AG04450 (cell line): ENCODE results near the gene TMEM242. TPM values are rescaled to one million over a fixed set of nuclear protein-coding genes. Genes with fewer than 3 reads are reported as not detected.

Experiments used
- CTCF ChIA-PET: fragments of 300-600, 350-600 bp; formaldehyde crosslinking; extraction: SDS; loops from one replicate; lab custom pipeline; 2022; ENCODE audit warnings: antibody characterized with exemption, inconsistent platforms; lab: Charles Lee
- POLR2A ChIA-PET: fragments of 350-600 bp; formaldehyde crosslinking; extraction: SDS; loops from one replicate; lab custom pipeline; 2021; ENCODE audit warnings: antibody characterized with exemption, inconsistent platforms; lab: Yijun Ruan, JAX
- DNase-seq: peaks from one replicate; pipeline ENCODE4 v3.0.0-alpha.2; 2011; ENCODE audit warnings: low read depth, low spot score
- H3K27ac ChIP-seq: one replicate; pipeline ENCODE4 v1.5.1; 2012; ENCODE audit warnings: low read depth, low read length, control low read depth
- H3K27me3 ChIP-seq: one replicate; pipeline ENCODE4 v1.6.0; 2012; ENCODE audit warnings: low read length; ENCODE audit not compliant: control insufficient read depth, insufficient read depth
- H3K4me3 ChIP-seq: 2 replicates; pipeline ENCODE4 v1.5.1; 2011; ENCODE audit warnings: mild to moderate bottlenecking, low read depth, low read length, control low read depth
- H3K9me3 ChIP-seq: 2 replicates; pipeline ENCODE4 v1.5.1; 2012; ENCODE audit warnings: low read length; ENCODE audit not compliant: control insufficient read depth, insufficient read depth
- polyA plus RNA-seq: library from polyadenylated mRNA; depleted of rRNA; stranded (reverse); fragments of >200 nt; gene quantifications from 2 replicates; pipeline ENCODE4 v1.2.3, GENCODE V29; 2011
- TF ChIP-seq, protein P1 (sequence below): IDR thresholded peaks from 2 replicates; pipeline ENCODE4 v1.5.1; 2011; ENCODE audit warnings: low read depth, low read length, control low read depth, inconsistent platforms

TMEM242 gene
- polyA plus RNA-seq, 1 experiment, result 8.6 TPM

DNA sequence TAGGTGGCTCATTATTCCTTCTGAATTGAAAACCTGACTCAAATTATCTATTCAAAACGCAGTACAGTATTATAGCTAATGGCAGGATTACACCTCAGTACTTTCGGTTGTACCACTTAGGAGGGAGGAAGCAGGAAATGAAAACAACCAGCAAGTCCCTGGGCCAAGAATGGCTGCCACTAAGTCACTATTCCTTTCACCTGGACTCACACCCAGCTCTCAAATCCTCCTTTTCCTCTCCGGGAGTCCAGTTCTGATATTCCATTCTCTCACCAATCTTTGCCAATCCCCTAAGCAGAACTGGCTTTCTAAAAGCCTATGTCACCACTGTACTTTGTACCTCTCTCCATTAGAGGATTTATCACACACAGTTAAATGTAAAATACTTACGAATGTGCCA is 20.6 kb downstream of the TMEM242 start:
- DNase-seq, result no peak
- CTCF ChIA-PET, result interaction anchor here (2.1 kb wide), 1 partner anchor 27 kb away, joined by 6 read pairs; no protein-coding TSS in a partner anchor
- Histone ChIP-seq H3K4me3 (no peak overlapping the region), H3K9me3 (peaks cover 4% of the 10 kb centered on the region; the same call in 1 of the 2 replicates), H3K27ac (no peak overlapping the region), H3K27me3 (no peaks in the 10 kb centered on the region)
- POLR2A ChIA-PET, result no interaction called here
- TF ChIP-seq, protein P1, sequence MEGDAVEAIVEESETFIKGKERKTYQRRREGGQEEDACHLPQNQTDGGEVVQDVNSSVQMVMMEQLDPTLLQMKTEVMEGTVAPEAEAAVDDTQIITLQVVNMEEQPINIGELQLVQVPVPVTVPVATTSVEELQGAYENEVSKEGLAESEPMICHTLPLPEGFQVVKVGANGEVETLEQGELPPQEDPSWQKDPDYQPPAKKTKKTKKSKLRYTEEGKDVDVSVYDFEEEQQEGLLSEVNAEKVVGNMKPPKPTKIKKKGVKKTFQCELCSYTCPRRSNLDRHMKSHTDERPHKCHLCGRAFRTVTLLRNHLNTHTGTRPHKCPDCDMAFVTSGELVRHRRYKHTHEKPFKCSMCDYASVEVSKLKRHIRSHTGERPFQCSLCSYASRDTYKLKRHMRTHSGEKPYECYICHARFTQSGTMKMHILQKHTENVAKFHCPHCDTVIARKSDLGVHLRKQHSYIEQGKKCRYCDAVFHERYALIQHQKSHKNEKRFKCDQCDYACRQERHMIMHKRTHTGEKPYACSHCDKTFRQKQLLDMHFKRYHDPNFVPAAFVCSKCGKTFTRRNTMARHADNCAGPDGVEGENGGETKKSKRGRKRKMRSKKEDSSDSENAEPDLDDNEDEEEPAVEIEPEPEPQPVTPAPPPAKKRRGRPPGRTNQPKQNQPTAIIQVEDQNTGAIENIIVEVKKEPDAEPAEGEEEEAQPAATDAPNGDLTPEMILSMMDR, result no peak

DNA sequence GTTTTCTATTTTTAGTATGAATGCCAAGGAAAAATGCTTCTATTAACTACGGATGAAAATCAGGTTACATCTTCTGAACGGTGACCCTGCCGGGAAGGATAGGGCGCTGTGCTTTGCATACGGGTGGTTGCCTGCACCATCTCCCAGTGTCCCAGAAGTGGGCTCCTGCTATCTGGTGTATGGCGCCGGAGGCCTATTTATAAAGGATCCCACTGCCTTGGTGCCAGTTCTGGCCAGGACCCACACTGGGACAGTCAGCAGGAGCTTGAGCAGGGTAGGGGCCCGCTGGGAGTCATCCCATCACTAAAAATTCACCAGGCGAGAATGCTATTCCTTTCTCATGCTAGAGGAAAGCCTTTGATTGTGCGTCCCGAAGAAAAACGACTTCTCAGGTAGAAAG is 22.9 kb downstream of the TMEM242 start:
- H3K4me3 ChIP-seq, result no peak overlapping the region
- TF ChIP-seq, protein P1, result no peak
- H3K27me3 ChIP-seq, result no peaks in the 10 kb centered on the region
- no peak for DNase-seq
- H3K9me3 ChIP-seq, result peaks cover 4% of the 10 kb centered on the region; the same call in 1 of the 2 replicates
- H3K27ac ChIP-seq, result no peak overlapping the region
- POLR2A ChIA-PET, result no interaction called here
- CTCF ChIA-PET, result interaction anchor here (0.6 kb wide), 1 partner anchor 25 kb away, joined by 3 read pairs; no protein-coding TSS in a partner anchor

DNA sequence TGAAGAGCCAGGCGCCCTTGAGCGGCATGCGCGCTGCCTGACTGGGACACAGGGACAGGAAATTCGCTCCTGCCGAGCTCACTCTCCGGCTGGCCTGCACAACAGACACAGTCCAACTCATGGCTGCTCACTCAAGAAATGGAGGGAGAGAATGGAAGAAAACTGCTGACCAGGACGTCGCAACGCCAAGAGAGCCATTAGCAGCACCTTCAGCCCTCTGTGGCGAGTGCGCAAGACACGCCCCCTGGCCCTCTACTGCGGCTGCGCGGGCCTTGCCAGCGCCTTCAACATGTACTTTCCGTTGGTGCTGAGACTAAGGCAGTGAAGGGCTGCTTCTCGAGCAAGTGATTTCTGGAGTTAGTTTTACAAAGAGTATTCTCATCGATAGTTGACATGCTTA is 23.3 kb downstream of the TMEM242 start:
- TF ChIP-seq, protein P1, result no peak
- ChIA-PET POLR2A (no interaction called here), CTCF (no interaction called here)
- Histone ChIP-seq H3K27ac (no peak overlapping the region), H3K9me3 (peaks cover 4% of the 10 kb centered on the region; the same call in 1 of the 2 replicates), H3K4me3 (no peak overlapping the region), H3K27me3 (no peaks in the 10 kb centered on the region)
- no peak for DNase-seq

DNA sequence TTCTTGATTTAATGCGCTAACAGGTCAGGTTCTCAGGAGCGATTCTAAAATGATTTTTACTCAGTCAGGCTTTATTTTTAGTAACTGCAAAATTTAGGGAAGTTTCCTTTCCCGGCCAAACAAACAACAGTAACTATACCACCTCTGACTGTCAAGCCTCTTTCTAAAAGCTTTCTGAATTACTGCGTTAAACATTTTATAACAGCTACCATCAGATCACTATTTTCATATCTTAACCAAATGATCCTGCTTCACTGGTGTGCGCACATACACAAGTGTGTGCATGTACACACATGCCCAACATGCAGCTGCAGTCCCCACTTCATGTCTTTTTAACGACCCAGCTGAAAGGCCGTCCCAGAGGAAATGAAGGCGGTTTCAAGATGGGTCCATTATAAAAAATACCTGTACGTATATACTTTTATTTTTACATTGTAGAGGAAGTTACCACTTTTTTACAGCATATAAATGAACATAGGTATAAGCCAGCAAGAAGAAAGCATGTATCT is 25.0 kb downstream of the TMEM242 start:
- DNase-seq, result no peak
- CTCF ChIA-PET, result interaction anchor here (2.4 kb wide), 1 partner anchor 23 kb away, joined by 9 read pairs; no protein-coding TSS in a partner anchor
- no peak overlapping the region for H3K27ac ChIP-seq
- POLR2A ChIA-PET, result no interaction called here
- H3K4me3 ChIP-seq, result no peak overlapping the region
- no peaks in the 10 kb centered on the region for H3K27me3 ChIP-seq
- H3K9me3 ChIP-seq, result peaks cover 4% of the 10 kb centered on the region; the same call in 1 of the 2 replicates
- TF ChIP-seq, protein P1, result no peak

DNA sequence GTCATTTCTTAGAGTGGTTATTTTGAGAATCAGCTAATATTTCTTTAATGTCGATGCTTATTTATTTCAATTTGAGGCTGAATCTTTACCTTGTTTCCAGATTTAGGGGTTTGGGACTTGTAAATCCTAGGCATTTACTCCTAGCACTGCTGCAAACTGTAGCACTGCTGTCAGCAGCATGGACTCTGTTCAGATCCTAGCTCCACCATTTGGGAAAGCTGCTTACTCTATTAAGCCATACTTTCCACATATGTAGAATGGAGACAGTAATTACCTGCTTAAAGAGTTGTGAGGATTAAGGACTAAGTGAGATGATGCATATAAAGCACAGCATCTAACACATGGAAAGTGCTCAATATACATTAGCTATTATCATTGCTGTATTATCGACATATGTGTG is 28.7 kb downstream of the TMEM242 start:
- H3K4me3 ChIP-seq, result no peak overlapping the region
- no peak for DNase-seq
- ChIA-PET CTCF (interaction anchor here (0.7 to 1.4 kb wide), 3 partner anchors 20 to 249 kb away, joined by 3 to 4 read pairs (median 3); no protein-coding TSS in a partner anchor), POLR2A (interaction anchor here (0.7 kb wide), 1 partner anchor 402 kb away, joined by 3 read pairs; no protein-coding TSS in a partner anchor)
- H3K27me3 ChIP-seq, result no peaks in the 10 kb centered on the region
- H3K9me3 ChIP-seq, result no peaks in the 10 kb centered on the region
- TF ChIP-seq, protein P1, result no peak
- H3K27ac ChIP-seq, result no peak overlapping the region
